ENCODE measurements around the gene GAPDH.
"Not testable (repeated sequence)": the region's sequence is repeated elsewhere in the genome, so short reads cannot be mapped to it uniquely, and the experiment has no call there.

GAPDH gene

DNA sequence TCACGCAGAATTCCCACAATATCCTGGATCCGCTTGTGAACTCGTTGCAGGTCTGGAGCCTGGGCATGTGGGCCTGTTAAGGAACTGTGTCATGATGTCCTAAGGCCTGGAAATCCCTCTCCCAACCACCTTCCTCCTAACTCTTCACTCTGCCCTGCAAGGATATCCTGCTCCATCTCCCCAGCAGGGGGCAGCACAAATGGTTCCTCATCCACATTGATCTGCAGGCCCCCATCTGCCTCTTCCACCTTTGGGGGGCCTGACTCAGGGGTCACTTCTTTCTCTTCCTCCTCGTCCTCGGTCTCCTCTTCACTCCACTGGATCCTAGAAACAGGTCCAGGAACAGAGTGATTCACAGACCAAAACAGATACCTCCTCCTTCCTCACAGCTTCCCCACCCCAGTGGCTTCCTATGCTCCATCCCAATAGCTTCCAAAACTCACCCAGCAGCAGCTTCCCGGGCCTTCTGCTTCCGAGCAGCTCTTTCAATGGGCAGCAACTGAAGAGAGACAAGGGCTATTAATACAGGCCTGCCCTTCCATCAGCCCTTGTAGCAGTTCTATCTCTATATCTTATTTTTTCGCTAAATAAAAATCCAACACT, 29.2 kb downstream of the GAPDH start:
- no peak for DNase-seq (ENCODE audit: low read depth)

DNA sequence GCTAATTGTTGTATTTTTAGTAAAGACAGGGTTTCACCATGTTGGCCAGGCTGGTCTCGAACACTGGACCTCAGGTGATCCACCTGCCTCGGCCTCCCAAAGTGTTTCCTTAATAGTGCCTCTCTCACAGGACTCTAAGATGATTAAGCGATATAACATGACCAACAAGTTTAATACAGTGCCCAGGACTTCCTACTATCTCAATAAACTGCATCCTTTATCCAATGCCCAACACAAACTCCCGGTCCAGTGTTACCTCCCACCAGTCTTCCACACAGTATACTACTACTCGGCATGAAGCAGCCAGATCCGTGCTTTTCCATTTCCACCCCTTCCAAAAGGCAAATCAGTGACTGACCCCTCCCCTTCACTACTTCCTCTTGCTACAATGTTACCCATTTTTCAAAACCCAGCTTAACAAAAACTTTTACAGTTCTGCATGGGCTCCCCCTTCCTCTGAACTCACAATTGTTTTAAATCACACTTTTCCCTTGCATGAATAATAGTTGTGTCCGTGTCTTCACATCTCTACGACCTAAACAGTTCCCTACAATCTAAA, 32.9 kb downstream of the GAPDH start:
- no peak for DNase-seq (ENCODE audit: low read depth)

DNA sequence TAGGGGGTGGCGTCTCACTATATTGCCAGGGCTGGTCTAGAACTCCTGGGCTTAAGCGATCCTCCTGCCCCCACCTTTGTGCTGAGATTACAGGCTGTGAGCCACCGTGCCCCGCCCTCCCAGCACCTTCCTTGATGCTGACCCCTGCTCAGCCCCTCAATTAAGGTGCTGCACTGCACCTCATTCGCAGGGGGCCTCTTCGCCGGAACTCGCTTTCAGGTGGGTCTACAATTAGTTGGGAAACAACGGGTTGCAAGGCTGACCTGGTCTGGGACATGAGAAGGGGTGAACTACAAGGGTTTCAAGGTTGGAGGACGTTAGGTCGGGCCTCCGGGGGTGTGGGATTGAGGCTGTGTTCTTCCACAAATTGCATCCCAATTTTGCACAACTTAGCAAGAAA, 35.0 kb downstream of the GAPDH start:
- DNase-seq (ENCODE audit: low read depth) = no peak

- DNase-seq (ENCODE audit: low read depth) = no peak
Measured at GRCh38 chr12:6569786-6570185, 35.5 kb downstream of the GAPDH start.

- no peak for DNase-seq (ENCODE audit: low read depth)
Measured at GRCh38 chr12:6570264-6570887, 36.1 kb downstream of the GAPDH start.

DNA sequence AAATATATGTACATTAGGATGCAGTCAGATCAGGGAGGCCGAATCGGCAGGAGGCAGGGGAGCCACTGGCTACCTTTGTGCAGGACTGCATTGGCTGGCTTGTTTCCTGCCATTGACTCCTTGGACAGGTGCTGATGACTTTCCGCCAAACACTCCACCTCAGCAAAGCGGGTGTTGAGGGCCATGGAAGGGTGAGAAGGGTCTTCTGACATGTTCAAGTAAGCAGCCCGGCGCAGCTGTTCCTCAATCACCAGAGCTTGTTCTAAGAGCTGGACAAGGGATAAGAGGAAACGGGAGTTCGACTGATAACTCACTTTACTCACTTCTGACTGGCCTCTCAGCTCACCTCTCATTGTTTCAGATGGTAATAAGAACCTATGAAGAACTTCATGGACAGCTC, 38.7 kb downstream of the GAPDH start:
- DNase-seq (ENCODE audit: low read depth) = no peak

- no peak for DNase-seq (ENCODE audit: low read depth)
Measured at GRCh38 chr12:6574576-6575295, 40.4 kb downstream of the GAPDH start.

GRCh38 chr12:6575648-6576047, 41.3 kb downstream of the GAPDH start:
- DNase-seq (ENCODE audit: low read depth) = no peak

DNA sequence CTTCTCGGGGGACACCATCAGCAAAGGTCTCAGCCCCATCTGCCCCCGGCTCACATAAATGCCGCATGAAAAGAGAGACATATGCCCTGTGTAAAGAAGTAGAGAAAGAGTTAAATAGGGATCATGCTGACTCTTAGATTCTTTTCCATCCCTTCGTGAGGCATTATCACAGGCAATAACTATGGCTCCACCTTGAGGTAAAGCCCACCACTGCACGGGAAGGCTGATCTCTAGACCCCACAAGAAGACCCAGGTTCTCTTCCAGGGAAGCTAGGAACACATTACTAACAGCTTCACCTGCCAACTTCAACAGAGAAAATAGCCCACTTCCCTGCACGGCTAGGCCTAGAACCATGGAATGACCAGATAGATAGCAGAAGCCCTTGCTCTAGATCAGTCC, 47.9 kb downstream of the GAPDH start:
- no peak for DNase-seq (ENCODE audit: low read depth)

GRCh38 chr12:6582959-6583358, 48.6 kb downstream of the GAPDH start:
- DNase-seq (ENCODE audit: low read depth) = no peak

GRCh38 chr12:6584293-6584692, 50.0 kb downstream of the GAPDH start:
- no peak for DNase-seq (ENCODE audit: low read depth)

DNA sequence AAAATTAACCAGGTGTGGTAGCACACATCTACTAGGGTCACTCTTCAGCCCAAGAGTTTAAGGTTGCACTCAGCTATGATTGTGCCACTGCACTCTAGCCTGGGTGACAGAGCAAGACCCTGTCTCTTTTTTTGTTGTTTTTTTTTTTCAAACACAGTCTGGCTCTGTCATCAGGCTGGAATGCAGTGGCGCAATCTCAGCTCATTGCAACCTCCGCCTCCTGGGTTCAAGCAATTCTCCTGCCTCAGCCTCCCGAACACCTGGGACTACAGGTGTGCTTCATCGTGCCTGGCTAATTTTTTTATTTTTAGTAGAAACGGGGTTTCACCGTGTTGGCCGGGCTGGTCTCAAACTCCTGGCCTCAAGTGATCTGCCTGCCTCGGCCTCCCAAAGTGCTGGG, 52.3 kb downstream of the GAPDH start:
- not testable (repeated sequence) for DNase-seq (ENCODE audit: low read depth)
